HepG2 (cell line): ENCODE measurements around the gene TFEB.

ENCODE experiments used
- CREM ChIP-seq, 2 experiments: sonication (generic) in 1 of 2; formaldehyde crosslinking in 1 of 2; IDR thresholded peaks; 2 replicates each; pipeline versions ENCODE4 v1.4.0 to v1.6.1; 2016 to 2020; ENCODE audit warnings: antibody characterized with exemption in 1 of 2, mild to moderate bottlenecking in 1 of 2, missing genetic modification reagents in 1 of 2
- ETV5 ChIP-seq: IDR thresholded peaks from 2 replicates; pipeline ENCODE4 v1.6.1; 2018; ENCODE audit warnings: missing biosample characterization, missing genetic modification reagents, inconsistent platforms, borderline replicate concordance
- FOXC1 ChIP-seq: sonication (generic); formaldehyde crosslinking; IDR thresholded peaks from 2 replicates; pipeline ENCODE4 v1.8.0; 2022; ENCODE audit warnings: mild to moderate bottlenecking, missing genetic modification reagents, borderline replicate concordance
- JUNB ChIP-seq: sonication (generic); formaldehyde crosslinking; IDR thresholded peaks from 2 replicates; pipeline ENCODE4 v1.8.0; 2022; ENCODE audit warnings: missing genetic modification reagents, mild to moderate bottlenecking, borderline replicate concordance
- PHB2 ChIP-seq: fragments of 450-650 bp; IDR thresholded peaks from 2 replicates; pipeline ENCODE4 v1.6.1; 2018; ENCODE audit not compliant: partially characterized antibody
- TF ChIP-seq, protein P1 (sequence below): sonication (generic); formaldehyde crosslinking; IDR thresholded peaks from 2 replicates; pipeline ENCODE4 v1.4.0; 2020; ENCODE audit warnings: missing genetic modification reagents, mild to moderate bottlenecking, borderline replicate concordance
- TF ChIP-seq, protein P2 (sequence below): sonication (generic); formaldehyde crosslinking; IDR thresholded peaks from 2 replicates; pipeline ENCODE4 v1.5.1; 2020; ENCODE audit warnings: mild to moderate bottlenecking, missing genetic modification reagents, moderate library complexity

DNA sequence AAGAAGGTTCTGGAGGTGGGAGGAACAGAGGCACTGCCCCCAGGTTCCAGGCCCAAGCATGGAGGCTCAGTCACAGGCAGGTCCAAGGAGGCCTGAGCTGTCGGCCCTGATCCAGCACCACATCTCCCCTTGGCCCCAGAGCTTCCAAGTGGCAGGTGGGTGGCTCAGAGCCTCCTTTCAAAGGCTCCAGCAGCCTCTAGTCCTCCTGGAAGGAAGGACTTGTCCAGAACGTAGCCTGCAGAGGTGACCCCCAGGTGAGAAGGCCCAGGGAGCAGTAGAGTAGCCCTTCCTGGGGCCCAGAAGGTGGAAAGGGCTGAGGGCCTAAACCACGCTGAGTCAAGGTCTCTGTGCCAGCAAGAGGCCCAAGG, 7.7 kb downstream of the TFEB start:
- TF ChIP-seq, protein P1, sequence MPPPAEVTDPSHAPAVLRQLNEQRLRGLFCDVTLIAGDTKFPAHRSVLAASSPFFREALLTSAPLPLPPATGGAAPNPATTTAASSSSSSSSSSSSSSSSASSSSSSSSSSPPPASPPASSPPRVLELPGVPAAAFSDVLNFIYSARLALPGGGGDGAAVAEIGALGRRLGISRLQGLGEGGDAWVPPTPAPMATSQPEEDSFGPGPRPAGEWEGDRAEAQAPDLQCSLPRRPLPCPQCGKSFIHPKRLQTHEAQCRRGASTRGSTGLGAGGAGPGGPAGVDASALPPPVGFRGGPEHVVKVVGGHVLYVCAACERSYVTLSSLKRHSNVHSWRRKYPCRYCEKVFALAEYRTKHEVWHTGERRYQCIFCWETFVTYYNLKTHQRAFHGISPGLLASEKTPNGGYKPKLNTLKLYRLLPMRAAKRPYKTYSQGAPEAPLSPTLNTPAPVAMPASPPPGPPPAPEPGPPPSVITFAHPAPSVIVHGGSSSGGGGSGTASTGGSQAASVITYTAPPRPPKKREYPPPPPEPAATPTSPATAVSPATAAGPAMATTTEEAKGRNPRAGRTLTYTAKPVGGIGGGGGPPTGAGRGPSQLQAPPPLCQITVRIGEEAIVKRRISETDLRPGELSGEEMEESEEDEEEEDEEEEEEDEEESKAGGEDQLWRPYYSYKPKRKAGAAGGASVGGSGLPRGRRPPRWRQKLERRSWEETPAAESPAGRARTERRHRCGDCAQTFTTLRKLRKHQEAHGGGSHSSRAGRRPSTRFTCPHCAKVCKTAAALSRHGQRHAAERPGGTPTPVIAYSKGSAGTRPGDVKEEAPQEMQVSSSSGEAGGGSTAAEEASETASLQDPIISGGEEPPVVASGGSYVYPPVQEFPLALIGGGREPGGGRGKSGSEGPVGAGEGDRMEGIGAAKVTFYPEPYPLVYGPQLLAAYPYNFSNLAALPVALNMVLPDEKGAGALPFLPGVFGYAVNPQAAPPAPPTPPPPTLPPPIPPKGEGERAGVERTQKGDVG = no peak
- no peak for TF ChIP-seq CREM (IDR thresholded peaks at IDR 0.05)
- TF ChIP-seq CREM (CRISPR knock-in tag; IDR thresholded peaks at IDR 0.05) = no peak
- TF ChIP-seq ETV5 (CRISPR knock-in tag) = no peak
- TF ChIP-seq, protein P2, sequence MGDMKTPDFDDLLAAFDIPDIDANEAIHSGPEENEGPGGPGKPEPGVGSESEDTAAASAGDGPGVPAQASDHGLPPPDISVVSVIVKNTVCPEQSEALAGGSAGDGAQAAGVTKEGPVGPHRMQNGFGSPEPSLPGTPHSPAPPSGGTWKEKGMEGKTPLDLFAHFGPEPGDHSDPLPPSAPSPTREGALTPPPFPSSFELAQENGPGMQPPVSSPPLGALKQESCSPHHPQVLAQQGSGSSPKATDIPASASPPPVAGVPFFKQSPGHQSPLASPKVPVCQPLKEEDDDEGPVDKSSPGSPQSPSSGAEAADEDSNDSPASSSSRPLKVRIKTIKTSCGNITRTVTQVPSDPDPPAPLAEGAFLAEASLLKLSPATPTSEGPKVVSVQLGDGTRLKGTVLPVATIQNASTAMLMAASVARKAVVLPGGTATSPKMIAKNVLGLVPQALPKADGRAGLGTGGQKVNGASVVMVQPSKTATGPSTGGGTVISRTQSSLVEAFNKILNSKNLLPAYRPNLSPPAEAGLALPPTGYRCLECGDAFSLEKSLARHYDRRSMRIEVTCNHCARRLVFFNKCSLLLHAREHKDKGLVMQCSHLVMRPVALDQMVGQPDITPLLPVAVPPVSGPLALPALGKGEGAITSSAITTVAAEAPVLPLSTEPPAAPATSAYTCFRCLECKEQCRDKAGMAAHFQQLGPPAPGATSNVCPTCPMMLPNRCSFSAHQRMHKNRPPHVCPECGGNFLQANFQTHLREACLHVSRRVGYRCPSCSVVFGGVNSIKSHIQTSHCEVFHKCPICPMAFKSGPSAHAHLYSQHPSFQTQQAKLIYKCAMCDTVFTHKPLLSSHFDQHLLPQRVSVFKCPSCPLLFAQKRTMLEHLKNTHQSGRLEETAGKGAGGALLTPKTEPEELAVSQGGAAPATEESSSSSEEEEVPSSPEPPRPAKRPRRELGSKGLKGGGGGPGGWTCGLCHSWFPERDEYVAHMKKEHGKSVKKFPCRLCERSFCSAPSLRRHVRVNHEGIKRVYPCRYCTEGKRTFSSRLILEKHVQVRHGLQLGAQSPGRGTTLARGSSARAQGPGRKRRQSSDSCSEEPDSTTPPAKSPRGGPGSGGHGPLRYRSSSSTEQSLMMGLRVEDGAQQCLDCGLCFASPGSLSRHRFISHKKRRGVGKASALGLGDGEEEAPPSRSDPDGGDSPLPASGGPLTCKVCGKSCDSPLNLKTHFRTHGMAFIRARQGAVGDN (CRISPR knock-in tag) = no peak
- TF ChIP-seq PHB2 = no peak
- no peak for TF ChIP-seq JUNB (CRISPR knock-in tag)
- no peak for TF ChIP-seq FOXC1 (CRISPR knock-in tag)
